ENCODE data around the gene KLLN.
"Not testable (repeated sequence)": the region's sequence is repeated elsewhere in the genome, so short reads cannot be mapped to it uniquely, and the experiment has no call there.

The KLLN gene

DNA sequence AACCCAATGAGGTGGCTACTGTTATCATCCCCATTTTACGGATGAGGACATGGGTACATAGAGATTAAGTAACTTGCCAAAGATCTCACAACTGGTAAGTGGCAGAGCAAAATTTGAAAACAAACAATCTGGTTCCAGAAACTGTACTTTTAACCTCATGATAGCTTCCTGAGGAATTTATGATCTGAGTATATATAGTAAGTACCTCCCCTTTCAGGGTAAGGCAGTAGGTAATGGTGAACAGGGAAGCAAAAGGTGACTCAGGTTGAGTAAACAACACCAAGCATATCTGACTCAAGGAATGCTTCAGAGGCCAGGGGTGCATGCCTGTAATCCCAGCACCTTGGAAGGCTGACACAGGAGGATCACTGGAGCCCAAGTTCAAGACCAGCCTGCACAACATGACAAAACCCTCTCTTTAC is 21.1 kb downstream of the KLLN start:
- no peak for DNase-seq (ENCODE audit: low read depth)

DNA sequence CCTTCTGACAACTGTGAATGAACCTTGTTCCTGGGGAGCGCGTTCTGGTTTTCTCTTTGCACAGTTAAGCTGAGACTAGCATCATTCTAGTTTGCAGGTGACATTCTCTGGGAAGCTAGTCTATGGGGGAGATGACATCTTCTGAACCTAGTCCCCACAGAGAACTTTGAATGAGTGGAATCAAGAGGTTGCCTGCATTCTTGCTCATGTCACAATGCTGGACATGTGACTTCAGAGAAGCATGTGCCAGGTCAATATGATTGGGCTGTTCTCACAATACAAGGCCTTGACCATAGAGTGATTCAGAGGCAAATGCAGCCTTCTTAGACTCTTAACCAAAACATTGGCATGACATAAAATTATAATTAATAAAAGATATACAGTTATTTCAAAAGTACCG is 22.1 kb downstream of the KLLN start:
- no peak for DNase-seq (ENCODE audit: low read depth)

- no peak for DNase-seq (ENCODE audit: low read depth)
These were observed 24.7 kb downstream of the KLLN start for GRCh38 chr10:87838650-87839049.

- no peak for DNase-seq (ENCODE audit: low read depth)
These were observed 25.9 kb downstream of the KLLN start for GRCh38 chr10:87837445-87837844.

DNA sequence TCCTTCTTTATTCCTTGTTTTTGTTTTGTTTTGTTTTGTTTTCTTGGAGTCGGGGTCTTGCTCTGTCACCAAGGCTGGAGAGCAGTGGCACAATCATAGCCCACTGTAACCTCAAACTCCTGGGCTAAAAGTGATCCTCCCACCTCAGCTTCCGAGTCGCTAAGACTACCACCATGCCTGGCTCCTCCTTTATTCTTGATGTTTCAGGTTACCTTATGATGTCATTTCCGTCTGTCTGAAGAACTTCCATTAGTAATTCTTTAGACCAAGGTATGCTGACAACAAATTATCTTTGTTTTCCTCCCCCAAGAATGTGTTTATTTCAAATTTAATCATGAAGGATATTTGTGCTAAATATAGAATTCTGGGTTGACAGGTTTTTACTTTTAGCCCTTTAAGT is 27.2 kb downstream of the KLLN start:
- no peak for DNase-seq (ENCODE audit: low read depth)

GRCh38 chr10:87829986-87830729 is 33.2 kb downstream of the KLLN start:
- no peak for DNase-seq (ENCODE audit: low read depth)

GRCh38 chr10:87829051-87829450 is 34.3 kb downstream of the KLLN start:
- DNase-seq (ENCODE audit: low read depth): not testable (repeated sequence)

DNA sequence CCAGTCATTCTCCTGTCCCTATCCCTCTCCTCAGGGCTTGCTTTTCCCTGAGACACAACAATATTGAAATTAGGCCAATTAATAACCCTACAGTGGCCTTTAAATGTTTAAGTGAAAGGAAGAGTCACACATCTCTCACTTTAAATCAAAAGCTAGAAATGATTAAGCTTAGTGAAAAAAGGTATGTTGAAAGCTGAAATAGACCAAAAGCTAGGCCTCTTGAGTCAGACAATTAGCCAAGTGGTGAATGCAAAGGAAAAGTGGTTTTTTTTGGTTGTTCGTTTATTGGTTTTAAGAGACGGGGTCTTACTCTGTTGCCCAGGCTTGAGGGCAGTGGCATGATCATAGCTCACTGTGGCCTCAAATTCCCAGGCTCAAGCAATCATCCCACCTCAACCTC is 35.7 kb downstream of the KLLN start:
- no peak for DNase-seq (ENCODE audit: low read depth)

DNA sequence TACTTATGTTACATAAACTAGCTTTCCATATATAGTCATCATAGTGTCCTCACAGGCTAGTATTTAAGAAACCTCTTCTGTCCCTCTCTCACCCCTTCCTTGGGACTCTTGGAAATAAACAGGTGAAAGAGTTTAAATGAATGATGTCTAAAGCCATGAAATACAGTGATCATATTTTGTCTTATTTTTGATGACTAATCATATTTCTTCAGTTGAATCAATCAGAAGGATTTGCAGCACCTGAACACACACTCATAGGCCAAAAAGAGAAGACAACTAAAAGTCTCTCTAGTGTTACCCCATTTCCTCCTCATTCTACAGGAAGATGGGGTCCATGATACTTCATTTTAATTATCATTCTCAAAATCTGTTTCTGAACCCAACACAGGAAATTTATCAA is 36.7 kb downstream of the KLLN start:
- no peak for DNase-seq (ENCODE audit: low read depth)

GRCh38 chr10:87819289-87819585 is 44.1 kb downstream of the KLLN start:
- DNase-seq (ENCODE audit: low read depth): no peak

DNA sequence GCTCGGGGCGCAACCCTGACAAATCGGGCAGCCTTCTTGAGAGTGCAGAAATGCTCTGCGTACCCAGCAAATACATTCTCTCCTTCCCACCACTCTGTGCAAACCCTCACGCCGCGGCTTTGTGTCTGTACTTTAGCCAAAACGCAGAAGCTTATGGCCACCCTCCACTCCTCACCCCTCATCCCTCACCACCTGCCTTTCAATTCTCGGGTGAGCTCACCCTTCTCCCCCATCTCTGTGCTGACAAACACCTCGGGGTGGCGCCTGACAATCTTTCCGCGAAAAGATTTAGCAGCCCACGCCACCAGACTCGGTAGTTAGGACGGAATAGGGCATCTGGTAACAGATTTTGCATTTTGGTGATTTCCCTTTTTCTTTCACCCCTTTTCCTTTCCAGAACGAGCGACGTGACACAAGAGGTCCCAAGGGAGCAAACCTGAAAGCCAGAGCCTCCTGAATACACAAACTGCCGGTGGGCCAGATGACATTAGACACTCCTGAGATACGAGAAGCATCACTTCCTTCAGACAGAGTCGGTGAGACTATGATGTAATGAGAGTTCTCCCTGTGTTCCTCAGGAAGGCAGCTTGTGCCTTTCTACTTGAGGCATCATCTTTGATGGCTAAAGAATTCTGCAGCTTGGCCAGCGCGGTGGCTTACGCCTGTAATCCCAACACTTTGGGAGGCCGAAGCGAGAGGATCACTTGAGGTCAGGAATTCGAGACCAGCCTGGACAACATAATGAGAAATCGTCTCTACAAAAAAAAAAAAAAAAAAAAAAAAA is 44.6 kb downstream of the KLLN start:
- DNase-seq (ENCODE audit: low read depth): no peak

DNA sequence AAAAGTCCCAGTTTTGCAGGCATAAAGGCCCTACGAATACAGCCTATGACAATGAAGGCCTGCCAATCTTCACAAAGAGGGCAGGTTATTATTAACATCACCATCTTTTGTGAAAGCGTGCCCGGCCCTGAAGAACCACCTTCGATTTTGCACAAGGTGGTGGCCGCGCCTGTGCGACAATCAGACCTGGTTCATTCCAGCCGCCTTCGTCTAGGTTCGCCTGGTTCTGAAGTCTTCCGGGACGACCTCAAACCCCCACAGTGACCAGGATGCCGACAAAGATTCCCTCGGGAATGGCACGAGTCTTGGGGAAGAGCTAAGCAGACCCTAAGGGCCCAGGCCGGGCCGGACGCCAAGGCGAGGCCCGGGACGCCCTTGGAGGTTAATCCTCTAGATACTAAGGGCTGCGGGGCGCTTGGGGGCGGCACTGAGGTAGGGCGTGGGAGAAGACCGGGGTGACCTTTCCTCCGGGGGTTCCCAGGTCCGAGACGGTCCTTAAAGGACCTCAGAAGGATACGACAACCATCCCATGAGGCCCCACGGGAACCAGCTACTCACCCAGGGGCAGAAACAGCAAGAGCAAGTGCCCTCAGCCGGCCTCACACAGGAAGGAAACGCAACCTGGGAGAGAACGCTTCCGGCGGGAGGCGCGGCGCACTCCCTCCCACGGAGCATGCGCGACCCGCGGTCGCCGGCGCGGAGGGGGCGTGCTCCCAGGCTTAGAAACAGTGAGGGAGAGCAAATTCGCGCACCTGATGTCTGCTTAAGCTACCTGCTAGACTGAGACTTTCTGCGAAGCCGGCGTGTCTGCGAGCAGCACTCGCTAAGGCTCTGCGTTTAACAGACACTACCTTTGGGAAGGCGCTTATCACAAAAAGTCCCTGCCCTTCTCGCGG is 45.5 kb downstream of the KLLN start, which contains the start of gene ATAD1:
TSS of gene ATAD1 (minus strand) at position 618 of the 896 bp plus-strand sequence. CDS start 3,627 bp downstream, outside the sequence.
- peak; percentile 65 for DNase-seq (ENCODE audit: low read depth)

GRCh38 chr10:87816898-87817608 is 46.3 kb downstream of the KLLN start:
- DNase-seq (ENCODE audit: low read depth): no peak

GRCh38 chr10:87816163-87816897 is 47.0 kb downstream of the KLLN start:
- no peak for DNase-seq (ENCODE audit: low read depth)
